Embryonic facial prominence (tissue), 1 donor: Measurements from ENCODE around the gene CAVIN1.
"Not testable (repeated sequence)": the region's sequence is repeated elsewhere in the genome, so short reads cannot be mapped to it uniquely, and the experiment has no call there.

ENCODE experiments used
- DNase-seq: peaks from one replicate; pipeline ENCODE4 v3.0.0-alpha.2; 2016; ENCODE audit errors: extremely low spot score

CAVIN1 gene

DNA sequence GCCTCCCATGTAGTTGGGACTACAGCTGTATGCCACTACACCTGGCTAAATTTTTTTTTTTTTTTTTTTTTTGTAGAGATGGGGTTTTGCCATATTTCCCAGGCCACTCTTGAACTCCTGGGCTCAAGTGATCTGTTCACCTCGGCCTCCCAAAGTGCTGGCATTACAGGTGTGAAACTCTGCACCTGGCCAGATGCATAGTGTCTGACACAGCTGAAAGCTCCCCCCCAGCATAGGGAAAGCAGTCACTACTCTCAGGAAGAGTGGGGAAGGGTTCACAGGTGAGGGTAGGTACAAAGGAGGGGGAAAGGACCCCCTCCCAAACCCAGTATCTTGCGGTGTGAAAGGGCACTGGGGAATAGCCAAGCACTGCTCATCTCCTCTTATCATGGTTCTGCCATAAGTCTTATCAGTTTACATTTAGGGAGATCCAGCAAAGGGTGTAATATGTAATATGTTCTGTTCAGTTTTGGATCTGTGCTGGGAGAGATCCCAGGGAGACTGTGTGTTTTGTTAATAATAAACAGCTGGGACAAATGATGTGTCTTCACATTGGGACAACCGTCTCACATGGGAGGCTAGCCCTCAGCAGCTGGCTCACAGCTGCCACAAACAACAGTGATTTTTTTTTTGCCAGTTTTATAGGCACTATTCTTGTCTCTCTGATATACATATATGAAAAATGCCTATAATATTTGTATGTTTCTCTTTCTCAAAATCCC, 6.8 kb upstream of the CAVIN1 start:
- no peak for DNase-seq

DNA sequence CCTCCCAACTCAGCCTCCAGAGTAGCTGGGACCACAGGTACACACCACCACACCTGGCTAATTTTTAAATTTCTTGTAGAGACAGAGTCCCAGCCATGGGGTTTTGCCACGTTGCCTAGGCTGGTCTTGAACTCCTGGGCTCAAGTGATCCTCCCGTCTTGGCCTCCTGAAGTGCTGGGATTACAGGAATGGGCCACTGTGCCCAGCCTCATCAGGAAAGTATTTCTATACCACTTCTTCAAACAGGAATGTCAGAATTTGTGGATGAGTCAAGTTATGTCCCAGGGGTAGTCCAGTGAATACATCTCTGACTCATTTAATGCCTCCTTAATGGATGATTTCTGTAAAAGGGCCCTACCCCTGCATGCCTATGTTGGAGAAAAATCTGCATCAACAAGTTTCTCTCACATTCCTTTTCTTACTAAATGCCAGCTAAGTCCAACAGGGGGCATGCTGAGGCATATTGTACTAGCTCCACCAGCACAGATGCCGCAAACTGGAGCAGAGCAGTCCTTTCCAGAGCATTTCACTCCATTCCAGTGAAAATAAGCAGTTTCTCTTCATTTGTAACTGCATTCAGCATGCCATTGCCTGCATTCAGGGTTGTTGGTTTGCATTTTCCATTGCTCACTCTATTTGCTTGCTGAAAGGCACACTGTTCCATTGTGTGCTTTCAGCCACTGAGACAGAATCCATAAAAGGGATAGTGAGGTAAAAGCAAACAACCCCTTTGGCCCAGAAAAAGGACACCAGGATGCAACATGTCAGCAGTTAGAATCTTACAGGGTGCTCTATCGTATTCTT, 5.3 kb upstream of the CAVIN1 start:
- no peak for DNase-seq

- no peak for DNase-seq
Measured at GRCh38 chr17:42424991-42425610, 2.0 kb upstream of the CAVIN1 start.

DNA sequence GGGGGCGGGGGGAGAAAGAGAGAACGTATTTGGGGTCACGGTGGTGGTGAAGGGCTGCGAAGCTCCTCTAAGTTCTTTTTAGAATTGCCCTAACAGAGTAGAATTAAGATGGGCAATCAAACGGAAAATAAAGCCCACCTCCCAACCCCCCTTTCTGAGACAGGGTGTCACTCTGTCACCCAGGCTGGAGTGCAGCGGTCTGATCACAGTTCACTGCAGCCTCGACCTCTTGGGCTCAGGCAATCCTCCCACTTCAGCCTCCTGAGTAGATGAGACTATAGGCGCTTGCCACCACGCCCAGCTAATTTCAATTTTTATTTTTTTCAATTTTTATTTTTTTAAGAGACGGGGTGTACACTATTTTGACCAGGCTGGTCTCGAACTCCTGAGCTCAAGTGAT, 710 bp upstream of the CAVIN1 start:
- no peak for DNase-seq

DNA sequence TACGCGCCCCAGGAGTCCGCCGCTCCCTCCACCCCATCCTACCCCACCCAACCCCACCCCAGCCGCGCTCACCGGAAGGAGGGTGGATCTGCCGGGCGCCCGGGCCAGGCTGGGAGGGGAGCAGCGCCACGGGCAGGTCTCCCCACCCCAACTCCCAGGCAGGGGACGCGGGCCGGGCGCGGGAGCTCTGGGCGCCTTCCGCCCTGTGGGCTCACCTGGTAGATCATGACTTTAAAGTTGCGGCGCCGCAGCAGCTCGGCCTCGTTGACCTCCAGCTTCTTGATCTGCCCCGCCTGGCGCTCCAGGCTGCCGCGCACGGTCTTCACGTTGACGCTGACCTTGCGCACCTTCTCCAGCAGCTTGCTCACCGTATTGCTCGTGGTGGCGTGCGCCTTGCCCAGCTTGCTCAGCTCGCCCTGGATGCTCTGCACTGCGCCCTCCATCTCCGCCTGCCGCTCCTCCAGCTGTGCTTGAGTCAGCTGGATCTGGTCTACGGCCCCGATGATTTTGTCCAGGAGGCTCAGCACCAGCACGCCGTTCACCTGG, 571 bp downstream of the CAVIN1 start:
- no peak for DNase-seq

GRCh38 chr17:42421507-42422338, 1.3 kb downstream of the CAVIN1 start:
- DNase-seq: no peak

DNA sequence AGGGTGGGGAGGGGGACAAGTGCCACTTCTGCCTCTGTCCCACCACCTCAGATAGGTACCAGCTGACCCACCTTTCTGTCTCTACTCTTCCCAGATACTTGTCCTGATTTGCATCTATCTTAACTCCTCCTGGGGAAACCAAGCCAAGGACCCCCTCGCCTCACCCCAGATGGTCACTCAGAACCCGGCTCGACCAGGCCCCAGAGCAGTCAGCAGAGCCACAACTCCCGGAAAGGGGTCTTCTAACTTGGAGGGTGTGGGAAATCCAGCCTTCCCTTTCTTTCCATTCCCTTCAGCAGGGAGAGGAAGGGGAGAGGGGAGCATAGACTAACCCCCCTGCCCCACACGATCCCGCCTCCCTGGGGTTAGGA, 1.9 kb downstream of the CAVIN1 start:
- no peak for DNase-seq

- DNase-seq: not testable (repeated sequence)
Measured at GRCh38 chr17:42417981-42418380, 5.1 kb downstream of the CAVIN1 start.

DNA sequence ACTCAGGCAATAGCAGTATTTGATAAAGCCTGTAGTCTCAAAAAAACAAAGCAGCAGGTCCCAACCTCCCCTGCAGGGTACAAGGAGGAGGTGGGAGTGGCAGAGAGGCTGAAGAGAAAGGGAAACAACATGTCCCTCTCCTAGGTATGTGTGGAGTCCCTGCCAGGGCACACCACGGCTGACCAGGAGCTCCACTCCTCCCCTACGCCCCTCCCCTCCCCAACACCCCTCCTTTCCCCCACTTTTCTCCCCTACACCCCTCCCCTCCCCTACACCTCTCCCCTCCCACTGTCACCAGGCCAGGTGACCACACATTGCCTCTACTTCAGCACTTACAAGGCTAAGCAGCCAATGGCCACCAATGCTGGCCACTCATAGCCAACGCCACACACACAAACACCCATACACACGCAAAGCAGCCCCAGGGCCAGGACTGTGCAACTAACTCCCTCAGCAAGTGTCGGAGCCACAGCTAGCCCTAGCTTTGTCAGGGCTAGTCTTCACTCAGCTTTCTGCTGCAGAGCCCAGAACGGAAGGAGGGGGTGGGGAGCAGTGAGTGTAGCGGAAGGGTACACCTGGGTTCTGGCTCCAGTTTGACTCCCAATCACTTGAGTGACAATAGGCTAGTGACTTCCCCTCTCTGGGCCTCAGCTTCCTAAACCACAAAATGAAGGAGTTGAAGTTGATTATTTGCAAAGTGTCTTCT, 8.2 kb downstream of the CAVIN1 start:
- DNase-seq: no peak

GRCh38 chr17:42413464-42414040, 9.5 kb downstream of the CAVIN1 start:
- DNase-seq: no peak

GRCh38 chr17:42411905-42412679, 11.0 kb downstream of the CAVIN1 start:
- DNase-seq: no peak

DNA sequence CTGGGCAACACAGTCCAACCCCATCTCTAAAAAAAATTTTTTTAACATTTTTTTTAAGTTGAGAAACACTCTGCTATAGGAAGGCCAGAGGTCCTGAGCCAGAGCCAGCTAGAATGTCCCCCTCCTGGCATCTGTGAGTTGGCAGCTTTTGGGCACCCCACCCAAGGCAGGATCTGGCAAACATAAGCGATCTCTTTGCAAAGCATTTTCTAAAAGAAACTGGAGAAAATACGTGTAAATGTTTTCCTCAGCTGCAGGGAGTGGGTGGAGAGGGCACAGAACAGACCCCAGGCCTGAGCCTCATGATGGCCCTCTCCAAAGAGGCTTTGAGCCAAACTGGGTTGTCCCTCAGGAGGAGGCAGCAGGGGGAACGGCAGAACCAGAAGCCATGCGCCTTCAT, 11.7 kb downstream of the CAVIN1 start:
- no peak for DNase-seq

GRCh38 chr17:42410319-42410685, 12.8 kb downstream of the CAVIN1 start:
- no peak for DNase-seq

- DNase-seq: no peak
Measured at GRCh38 chr17:42409523-42410318, 13.3 kb downstream of the CAVIN1 start.

DNA sequence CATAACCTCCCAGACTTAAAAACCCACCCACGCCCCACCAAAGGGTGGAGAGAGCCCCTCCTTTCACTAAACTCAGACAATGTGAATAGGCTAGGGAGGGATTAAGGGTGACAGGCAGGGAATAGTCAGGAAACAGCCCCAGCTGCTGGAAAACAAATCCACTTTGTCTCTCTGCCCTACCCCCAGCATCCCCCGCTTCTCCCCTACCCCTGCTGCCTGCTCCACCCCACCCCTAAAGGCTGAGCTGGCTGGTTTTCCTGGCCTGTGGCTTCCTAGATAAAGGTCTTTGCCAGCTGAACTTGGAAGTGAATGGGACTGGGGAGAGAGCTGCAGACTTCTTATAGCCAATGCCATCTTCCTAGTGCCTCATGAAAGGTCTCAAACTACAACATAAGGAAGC, 15.0 kb downstream of the CAVIN1 start:
- DNase-seq: no peak

- no peak for DNase-seq
Measured at GRCh38 chr17:42407289-42407836, 15.7 kb downstream of the CAVIN1 start.

- no peak for DNase-seq
Measured at GRCh38 chr17:42406615-42407288, 16.3 kb downstream of the CAVIN1 start.

DNA sequence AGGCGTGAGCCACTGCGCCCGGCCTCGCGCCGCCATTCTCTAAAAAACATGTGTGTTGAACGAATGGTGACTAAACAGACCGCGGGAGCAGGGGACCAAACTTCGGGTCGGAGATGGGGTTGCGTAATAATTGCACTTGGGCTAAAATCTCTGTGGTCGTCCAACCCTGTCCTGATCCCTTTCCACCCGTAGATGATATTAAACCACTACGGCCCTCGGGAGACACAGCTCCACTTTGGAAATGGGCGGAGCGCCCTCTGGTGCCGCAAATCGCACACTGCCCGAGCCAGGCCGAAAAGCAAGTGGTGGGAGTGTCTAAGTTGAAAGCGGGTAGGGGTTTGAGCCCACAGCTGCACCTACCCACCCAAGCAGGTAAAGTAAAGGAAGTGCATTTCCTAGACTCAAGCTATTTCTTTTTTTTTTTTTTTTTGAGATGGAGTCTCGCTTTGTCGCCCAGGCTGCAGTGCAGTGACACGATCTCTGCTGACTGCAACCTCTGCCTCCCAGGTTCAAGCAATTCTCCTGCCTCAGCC, 17.0 kb downstream of the CAVIN1 start:
- DNase-seq: no peak
